HG03520 (cell line): Measurements from ENCODE around the gene PACC1.

Experiments
- ATAC-seq: cut with Tn5 transposase; IDR thresholded peaks from one replicate; pipeline ENCODE4 v1.9.1; 2021; ENCODE audit warnings: mild to moderate bottlenecking, moderate library complexity; ENCODE audit not compliant: unreplicated experiment

Gene PACC1

DNA sequence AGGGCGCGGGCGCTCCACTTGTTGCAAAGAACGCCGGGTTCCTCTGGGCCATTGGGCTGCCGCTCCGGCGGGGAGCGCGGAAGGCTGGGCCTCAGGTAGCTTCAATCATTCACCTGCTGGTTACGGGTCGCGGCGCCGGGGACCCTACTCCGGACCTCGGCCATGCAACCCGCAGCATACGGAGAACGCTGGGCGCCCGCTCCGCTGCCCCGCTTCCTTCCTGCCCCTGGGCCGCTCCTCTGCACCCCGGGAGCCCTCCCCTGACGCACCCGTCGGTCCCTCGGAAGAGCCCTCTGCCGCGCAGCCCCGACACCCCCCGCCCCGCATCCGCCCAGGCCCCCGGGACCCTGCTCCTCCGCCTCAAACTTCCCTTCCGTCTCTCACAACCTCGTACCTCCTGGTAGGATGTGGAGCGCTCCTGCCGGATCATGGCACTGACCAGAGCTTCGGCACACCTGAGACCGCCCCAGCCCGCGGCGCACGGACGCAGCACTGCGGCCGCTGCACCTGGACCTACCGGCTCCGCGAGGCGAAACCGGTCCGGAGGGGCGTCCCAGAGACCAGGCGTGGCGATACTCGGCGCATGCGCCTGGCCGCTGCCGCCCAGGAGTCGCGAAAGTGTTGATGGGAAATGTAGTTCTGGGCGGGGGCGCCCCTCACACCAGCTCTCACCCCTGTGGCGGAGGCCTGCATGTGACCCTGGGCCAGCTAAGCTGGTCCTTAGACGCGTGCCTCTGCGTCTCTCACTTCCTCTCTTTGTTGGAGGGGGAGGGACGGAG lies at the start of gene PACC1:
Gene PACC1 (minus strand): TSS at position 559 of the 779 bp plus-strand sequence. CDS start 129 bp downstream, at position 430.
- ATAC-seq, result peak; percentile 96

DNA sequence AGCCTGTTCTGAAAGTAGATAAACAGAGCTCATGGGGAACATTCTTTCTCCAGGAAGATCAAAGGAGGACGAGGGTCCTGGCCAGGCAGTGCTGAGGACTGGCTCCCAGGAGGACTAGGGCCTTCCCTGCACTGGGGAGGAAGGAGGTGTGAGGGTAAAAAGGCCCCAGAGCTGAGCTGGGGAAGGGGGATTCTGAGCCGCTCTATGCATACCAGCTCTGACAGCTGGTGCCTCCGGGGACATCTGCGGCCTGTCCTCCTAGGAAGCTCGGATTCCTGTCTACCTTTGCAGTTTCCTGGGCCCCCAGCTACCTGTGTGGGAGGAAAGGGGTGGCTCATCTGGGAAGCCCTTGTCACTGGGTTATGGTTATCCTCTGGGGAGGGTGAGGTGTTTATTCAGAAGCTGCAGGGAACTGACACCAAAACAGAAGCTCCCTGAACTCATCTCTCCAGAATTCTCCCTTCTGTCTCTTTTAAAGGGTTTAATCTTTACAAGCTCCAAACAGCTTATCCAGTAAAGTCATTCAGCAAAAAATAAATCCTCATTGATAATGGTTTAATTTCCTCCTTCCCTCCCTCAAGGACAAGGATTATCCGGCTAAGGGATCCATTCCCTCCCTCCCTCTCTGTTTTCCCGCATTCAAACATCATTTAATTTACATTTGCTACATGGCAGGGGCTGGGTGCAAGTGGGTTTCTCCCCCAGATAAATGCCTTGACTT lies 49.0 kb upstream of the PACC1 start:
- ATAC-seq, result no peak

DNA sequence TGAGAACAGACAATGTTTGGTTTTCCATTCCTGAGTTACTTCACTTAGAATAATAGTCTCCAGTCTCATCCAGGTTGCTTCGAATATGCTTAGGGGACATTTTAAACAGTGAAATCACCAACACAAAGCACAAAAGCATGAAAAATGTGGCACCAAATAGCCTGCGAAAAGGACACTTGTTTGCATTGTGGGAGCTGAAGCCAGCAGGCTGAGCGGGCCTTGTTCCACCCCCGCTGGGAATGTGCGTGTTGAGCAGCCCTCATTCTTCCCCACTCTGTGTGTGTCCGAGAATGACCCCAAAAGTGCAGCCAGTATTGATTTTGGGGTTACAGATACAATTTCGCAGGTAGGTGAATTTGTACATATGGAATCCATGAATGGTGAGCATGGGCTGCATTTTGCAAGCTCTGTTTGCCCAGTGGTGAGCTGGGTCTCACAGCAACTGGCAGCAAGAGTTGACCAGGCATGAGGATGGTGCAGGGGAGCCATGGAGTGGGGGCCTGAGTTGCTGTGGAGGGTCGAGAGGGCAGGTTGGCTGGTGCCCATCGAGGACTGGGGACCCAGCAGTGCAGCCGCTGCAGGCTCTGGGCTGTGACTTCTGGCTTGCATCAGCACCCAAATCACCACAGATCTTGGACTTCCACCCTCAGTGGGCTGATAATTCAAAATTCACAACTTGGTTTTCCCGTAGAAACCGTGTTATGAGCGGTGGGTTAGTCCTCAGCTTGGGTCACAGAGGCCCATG lies 47.4 kb upstream of the PACC1 start:
- no peak for ATAC-seq

DNA sequence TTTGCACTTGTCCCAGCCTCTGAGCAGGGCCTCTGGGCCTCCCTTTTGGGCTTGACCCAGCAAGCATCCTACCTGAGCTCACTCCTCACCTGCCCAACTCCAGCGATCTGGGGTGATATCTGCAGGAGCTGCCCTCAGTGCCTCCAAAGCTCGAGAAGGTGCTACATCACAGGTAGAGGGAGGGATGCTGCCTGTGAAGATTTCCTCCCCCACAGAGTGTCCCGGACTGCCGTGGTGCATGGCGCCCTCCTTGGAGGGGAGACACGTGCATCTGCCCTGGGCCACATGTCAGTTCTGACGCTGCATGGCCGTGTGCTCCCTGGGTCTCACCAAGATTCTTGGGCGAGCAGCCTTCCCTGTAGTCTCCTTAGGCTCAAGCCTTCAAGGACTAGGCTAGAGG lies 45.7 kb upstream of the PACC1 start:
- ATAC-seq, result no peak

DNA sequence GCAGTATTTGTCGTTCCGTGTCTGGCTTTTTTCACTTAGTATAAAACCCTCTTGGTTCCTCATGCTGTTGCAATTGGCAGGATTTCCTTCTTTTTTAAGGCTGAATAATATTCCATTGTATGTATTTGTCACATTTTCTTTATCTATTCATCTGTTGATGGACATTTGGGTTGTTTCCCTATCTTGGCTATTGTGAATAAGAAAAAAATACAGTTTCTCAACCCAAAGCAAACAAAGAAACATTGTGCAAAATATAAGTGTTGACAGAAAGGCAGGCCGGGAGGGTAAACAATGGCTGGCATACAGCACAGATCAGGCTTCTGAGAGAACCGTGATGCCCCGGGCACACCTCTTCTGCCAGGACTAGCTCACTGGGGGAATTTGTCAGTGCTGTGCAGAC lies 45.0 kb upstream of the PACC1 start:
- no peak for ATAC-seq

DNA sequence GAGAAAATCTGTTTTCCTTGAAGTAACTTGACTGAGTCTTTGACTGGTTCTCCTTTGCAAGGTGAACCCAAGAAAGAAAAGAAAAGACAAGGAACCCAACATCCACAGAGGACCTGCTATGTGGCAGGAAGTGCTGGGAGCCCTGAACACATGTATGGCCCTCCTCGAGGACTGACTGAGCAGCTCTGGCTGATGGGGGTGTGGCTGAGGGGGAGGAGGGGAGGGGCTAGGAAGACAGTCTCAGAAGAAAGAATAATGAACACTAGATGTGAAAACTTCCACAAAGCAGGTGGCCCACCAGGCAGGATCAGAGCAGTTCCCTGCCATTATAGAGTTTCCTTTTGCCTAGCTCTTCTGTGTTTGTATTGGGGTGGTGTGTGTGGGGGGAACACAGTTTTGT lies 44.1 kb upstream of the PACC1 start:
- no peak for ATAC-seq

DNA sequence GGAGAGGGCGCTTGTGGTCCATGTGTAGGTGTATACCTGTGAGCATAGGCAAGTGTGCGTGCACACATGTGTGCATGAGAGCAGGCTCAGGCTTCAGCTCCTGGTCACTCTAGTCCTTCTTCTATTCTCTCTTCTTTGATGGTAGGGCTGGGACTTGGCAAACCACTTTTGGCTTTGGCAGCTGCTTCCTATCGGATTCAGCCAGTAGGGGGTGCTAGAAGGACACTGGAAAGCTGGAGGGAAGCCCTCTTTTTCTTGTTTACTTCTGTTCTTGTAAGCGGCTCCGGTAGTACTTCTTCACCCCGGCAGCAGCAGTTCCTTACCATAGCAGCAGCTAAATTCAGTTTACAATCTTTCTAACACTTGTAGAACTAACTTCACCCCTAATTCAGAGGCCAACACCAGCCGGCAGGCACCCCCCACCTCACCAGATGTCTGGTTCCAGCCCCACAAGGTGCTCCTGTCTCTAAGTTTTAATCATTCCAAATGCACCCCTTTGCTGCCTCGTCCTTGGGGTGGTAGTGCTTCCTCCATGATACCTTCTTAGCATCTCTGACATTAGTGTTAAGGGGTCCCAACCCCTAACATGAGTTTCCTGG lies 43.2 kb upstream of the PACC1 start:
- no peak for ATAC-seq

DNA sequence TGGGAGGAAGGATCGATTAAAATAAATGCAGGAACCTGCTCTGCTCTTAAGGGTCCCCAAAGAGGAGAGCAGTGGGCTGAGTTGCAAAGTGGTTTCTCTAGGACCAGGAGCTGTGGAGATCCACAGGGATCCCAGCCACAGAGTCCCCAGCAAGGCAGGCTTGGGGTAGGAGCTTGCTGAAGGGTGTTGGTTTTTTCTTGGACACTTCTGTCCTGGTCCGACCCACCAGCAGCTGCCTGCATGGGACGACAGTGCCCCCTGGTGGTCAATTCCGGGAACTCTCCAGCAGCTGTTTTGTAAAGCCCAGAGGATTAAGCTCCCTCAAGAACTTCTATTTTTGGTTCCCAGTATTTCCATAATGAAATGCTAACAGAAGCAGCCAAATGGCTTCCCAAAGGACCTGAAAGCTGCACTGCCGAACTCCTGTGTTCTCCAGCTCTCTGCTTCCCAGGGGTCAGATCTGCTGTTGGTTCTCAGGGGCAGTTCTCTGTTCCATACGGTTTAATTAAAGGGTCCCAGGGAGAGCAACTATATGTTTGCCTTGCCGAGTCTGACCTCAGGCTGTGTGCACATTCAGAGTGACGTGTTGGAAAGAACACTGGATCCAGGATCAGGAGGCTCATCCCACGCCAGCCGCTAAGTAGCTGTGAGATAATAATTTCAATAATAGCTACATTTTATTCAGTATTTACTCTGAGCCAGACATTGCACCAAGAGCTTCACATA lies 41.3 kb upstream of the PACC1 start:
- peak; percentile 76 for ATAC-seq

DNA sequence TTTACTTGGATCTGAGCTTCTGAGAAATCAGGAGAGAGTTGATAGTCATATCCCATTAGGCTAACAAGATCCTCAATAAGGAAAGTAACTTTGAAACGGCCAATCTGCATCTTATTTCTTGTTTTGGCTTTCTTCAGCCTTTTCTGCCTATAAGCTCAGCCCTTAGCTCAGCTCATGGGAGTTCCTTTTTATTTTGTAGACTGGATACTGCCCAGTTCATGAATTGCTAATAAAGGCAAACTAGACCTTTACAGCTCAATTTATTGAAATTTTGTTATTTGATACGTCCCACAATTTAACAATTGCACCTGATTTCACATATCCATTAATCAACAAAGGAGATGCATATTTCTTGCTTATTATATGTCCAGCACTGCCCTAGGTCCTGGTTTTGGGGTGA lies 40.7 kb upstream of the PACC1 start:
- no peak for ATAC-seq

DNA sequence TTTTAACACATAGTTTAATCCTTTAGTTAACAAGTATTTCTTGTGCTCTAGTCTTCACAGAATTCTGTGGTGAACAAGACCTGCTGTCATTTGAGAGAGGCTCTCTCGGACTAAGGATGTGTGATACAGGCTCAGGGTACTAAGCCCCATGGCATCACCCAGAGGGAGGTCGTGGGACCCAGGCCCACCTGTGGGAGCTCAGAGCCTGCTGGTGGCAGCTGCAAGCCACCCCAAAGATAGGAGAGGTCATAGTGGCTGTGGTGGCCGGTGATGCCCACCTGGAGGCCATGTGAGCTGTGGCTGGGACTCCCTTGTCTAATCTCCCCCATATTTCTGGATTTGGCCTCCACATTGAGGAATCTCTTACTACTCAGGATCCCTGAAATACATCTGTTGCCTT lies 40.1 kb upstream of the PACC1 start:
- no peak for ATAC-seq

DNA sequence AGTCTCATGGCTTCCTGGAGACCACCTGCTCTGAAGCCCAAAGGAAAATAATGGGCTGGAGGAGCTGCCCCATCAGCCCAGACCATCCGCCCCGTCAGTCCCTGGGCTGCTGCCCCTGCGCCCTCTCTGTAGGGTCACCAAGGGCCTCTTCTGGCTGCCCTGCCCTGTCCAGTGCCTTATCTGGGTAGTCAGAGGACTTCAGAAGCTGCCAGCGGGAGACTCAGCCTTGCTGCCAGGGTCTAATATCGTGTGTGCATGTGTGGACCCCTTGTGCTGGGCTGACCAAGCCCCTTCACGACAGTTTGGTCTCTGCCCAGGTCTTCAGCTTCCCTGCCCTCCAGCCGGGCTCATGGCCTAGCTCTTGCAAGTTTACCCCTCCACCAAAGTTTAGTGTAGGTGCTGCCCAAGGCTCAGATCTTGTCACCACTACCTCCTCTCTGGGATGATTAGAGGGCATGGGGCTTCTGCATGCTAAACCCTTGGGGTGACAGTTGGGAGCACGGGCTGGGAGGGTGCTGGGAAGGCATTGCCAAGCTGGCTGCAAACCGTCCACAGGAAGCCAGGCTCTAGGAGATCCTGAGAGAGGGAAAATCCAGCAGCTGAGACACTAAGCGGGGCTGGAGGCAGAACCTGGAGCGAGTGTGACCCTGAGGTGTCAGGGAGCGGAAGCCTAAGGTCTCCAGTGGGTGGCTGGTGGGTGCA lies 38.6 kb upstream of the PACC1 start:
- ATAC-seq, result no peak

DNA sequence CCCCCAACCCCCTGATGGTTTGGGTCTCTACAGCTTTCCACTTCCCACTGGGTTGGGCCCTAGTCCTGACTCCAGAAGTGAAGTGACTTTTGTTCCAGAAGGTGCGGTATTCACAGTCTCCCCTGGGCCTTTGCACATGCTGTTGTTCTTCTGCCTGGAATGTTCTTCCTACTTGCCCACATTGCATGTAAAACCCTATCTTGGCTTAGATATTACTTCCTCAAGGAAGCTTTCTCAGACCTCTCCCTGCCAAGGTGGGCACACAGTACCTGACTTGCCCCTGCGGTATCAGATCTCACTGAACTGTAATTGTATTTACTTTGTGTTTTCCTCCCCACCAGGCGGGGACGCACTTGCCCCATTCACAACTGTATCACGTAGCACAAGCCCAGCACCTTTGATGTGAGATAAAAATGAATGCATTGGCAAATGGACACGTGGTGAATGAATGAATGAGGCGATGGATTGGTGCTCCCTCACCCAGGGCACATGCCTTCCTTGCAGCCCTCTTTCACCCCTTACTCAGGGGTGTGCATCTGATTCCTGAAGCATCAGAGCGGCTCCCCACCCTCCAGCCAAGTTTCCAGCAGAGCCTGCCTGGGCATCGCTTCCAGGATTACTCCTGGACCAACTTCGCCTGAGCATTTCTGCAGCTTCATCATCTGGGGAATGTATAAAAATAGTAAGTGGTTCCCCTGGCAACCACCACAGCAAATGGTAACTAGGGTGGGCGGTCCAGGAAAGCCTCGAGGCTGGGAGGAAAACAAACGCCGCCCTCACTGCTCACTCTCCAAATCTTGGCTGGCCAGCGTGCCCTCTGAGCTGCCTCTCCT lies 37.9 kb upstream of the PACC1 start:
- ATAC-seq, result no peak

DNA sequence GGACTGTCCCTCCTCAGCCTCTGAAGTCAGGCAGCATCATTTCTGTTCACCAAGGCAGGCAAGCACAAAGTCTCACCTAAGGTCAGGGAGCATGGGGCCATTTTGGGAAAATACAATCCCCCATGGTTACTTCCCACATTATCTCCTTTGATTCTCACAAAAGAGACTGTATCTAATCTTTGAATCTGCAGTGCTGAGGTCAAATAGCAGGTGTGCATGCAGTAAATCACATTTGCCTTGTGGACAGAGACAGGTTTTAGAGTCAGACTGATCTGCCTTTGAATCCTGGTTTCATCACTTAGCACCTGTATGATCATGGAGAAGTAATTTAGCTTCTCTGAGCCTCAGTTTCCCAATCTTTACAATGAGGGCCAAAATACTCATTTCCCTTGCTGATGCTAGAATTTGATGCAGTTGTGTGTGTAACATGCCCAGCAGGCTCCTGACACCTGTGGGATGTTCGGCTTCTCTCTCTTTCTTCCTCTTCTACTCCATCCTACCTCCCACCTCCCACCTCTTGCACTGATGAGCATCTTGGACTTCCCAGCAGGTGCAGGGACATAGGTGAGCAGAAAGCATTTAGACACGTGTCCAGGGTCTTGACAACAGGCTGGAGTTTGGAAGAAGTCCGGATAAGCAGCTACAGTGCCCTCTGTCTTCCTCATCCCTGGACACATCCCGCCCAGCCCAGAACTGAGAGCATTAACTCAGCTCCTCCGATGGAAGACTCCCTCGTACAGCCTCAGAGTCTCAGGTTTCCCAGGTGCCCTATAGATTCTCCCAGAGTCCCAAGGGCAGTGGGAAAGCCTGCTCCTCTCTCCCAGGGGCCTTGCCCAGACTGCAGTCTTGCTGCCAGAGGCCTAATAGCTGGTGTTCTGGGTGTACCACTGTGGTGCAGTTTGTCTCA lies 37.0 kb upstream of the PACC1 start:
- ATAC-seq, result no peak

DNA sequence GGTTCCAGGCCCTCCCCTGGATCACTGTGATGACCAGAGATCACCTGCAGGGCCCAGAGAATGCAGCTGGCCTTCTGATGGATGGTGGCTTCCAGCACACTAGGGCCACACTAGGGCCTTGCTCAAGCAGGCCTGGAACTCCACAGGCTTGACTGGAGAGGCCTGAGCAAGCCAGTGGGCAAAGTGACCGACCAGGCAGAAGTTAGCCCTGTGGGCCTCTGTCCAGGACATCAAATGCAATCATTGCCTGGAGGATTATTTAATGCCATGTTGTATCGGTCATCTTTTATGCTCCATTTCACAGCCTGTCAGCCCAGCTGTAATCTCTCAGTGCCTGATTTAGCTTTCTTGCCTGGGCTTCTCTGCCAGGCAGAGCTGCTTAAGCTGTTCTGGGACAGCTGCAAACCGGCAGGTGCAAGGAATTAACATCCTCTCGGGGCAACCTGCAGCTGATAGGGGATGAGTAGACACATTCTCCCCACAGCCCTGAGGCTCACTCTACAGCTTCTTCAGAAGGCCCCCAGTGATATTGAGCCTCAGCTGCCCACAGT lies 35.7 kb upstream of the PACC1 start:
- no peak for ATAC-seq

DNA sequence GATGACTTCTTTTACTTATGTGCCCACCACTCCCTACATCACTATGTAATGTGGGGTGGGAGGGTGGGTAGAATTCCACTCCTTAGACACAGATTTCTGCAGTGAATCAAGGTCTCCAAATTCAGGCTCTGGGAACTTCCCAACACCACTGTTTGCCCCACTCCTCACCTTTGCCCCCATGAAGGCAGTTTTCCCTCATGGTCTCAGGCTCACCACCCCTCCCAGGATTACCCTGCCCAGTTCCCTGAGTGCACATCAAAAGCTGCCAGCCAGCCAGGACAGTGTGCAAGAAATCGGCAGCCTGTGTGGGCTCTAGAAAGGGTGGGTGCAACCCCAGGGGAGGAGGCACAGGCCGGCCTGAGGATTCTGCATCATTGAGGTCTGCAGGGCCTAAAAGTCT lies 32.8 kb upstream of the PACC1 start:
- no peak for ATAC-seq

DNA sequence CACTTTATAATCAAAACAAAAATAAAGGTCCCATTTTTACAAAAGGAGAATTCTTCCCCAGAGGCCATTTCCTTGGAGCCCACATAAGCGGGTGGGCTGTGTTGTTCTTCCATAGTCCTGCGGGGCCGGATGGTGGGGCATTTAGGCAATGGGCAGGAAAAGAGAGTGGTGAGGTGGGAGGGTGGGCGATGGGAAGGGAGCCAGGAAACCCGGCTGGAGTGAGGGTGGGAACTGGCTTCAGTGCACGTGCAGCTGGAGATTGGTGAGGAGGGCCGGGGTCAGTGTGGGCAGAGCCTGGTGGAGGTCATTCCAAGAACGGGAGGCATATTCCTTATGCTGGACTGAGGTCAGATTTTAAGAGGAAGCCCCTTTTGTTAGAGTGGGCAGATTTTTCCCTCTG lies 31.6 kb upstream of the PACC1 start:
- ATAC-seq, result no peak

DNA sequence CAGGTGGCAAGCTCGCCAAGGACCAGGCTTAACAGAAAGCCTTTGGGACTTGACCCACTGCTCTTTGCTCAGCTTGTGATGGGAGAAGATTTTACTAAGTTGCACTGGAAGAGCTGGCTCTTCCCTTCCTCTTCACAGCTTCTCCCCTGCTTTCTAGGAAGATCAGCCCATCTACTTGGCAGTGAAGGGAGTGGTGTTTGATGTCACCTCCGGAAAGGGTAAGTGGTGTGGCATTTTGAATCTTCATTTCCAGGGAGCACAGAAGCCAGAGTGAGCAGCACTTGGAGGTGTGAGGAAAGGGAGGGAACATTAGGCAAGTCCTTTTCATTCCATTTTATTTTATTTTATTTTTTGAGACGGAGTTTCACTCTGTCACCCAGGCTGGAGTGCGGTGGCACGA lies 27.7 kb upstream of the PACC1 start:
- no peak for ATAC-seq

DNA sequence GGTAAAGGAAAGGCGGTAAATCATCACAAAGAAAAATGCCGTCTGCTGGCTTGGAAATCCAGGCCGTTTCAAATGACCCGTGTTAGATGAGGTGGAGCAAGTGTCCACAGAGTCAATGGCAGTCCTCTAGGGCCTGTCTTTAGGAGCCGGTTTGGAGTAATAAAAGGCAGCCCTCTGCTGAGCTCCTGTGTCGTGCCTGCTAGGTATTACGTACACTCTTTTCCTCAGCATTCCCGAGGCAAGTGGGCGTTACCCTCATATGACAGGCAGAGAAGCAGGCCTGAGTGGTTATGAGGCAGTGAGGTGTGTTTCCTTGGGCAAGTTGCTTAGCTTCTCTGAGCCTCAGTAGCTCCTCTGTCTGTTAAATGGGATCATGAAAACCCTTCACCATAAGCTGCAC lies 25.7 kb upstream of the PACC1 start:
- ATAC-seq, result no peak
